ENCODE measurements around the gene HAUS2. TPM values are rescaled to one million over a fixed set of nuclear protein-coding genes. Genes with fewer than 3 reads are reported as not detected.
A peak's percentile ranks its signal among the peaks of the same experiment; 100 is the strongest.
"Not testable (repeated sequence)": the region's sequence is repeated elsewhere in the genome, so short reads cannot be mapped to it uniquely, and the experiment has no call there.

Gene HAUS2
- total RNA-seq, 2 donors from 2014 or later: 18.5 to 22.2 TPM

DNA sequence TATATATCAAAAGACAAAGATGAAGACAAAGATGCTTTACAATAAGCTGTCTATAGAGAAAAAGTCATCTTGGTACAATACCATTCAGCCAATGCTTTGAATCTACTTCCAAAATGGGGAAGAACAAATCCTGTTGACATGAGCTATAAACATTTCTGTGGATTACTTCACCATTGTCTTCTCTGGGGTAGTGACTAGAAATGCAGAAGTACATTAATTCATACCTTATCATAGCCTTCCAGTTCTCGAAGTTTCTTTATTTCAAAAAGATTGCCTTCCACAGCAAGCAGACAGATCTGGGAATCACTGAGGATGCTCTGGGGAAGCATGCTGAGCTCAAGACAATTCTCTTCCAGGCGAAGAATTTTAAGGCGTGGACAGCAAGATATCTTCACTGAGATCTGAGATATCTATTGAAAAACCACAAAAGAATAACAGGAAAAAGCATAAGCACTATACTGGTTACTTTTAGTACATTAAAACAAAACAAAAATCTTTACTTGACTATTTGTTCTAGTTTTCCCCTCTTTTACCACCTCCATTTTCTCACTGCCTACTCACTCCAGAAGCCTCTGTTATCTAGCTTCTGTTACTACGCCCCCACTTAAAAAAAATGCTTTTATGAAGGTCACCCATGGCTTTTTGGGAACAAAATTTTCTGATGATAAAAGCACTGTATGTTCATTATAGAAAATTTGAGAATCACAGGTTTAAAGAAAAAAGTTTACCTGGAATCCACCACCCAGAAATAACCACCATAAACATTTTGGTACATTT, 3.6 kb upstream of the HAUS2 start:
- no peaks in the 10 kb centered on the region for H3K9me3 ChIP-seq (ENCODE audit: control insufficient read depth, low read length, poor library complexity, severe bottlenecking)
- no peak for DNase-seq
- Mint-ChIP-seq H3K4me3 (no peak overlapping the region), H3K36me3 (ENCODE audit: low read depth) (peaks cover 9% of the 10 kb centered on the region), H3K4me1 (peaks cover 39% of the 10 kb centered on the region), H3K27ac (peak overlapping the region; percentile 99), H3K27me3 (no peaks in the 10 kb centered on the region)
- no peak for ATAC-seq

- H3K36me3 Mint-ChIP-seq (ENCODE audit: low read depth): peaks cover 7% of the 10 kb centered on the region
- peaks cover 37% of the 10 kb centered on the region for H3K4me1 Mint-ChIP-seq
- peak overlapping the region; percentile 98 for H3K4me3 Mint-ChIP-seq
- peak in 1 of 3 donors; percentile 4 for DNase-seq
- H3K27ac Mint-ChIP-seq: peak overlapping the region; percentile 99
- ATAC-seq: no peak
- H3K27me3 Mint-ChIP-seq: no peaks in the 10 kb centered on the region
- no peaks in the 10 kb centered on the region for H3K9me3 ChIP-seq (ENCODE audit: control insufficient read depth, low read length, poor library complexity, severe bottlenecking)
These were observed 755 bp upstream of the HAUS2 start for GRCh38 chr15:42547918-42548248.

GRCh38 chr15:42549032-42549491, 424 bp downstream of the HAUS2 start:
- Mint-ChIP-seq H3K4me1 (peaks cover 42% of the 10 kb centered on the region), H3K27me3 (no peaks in the 10 kb centered on the region)
- no peak for DNase-seq

GRCh38 chr15:42549741-42550392, 1.2 kb downstream of the HAUS2 start:
- H3K36me3 Mint-ChIP-seq (ENCODE audit: low read depth): peaks cover 8% of the 10 kb centered on the region
- H3K27me3 Mint-ChIP-seq: no peaks in the 10 kb centered on the region
- H3K9me3 ChIP-seq (ENCODE audit: control insufficient read depth, low read length, poor library complexity, severe bottlenecking): no peaks in the 10 kb centered on the region
- ATAC-seq: no peak
- no peak for DNase-seq
- H3K4me1 Mint-ChIP-seq: peaks cover 42% of the 10 kb centered on the region
- peak overlapping the region; percentile 99 for H3K27ac Mint-ChIP-seq
- peak overlapping the region; percentile 98 for H3K4me3 Mint-ChIP-seq

More at GRCh38 chr15:42549032-42549491, 424 bp downstream of the HAUS2 start:
- peak; percentile 66 for ATAC-seq
- Mint-ChIP-seq H3K36me3 (ENCODE audit: low read depth) (peaks cover 8% of the 10 kb centered on the region), H3K4me3 (peak overlapping the region; percentile 98), H3K27ac (peak overlapping the region; percentile 99)
- H3K9me3 ChIP-seq (ENCODE audit: control insufficient read depth, low read length, poor library complexity, severe bottlenecking): no peaks in the 10 kb centered on the region

DNA sequence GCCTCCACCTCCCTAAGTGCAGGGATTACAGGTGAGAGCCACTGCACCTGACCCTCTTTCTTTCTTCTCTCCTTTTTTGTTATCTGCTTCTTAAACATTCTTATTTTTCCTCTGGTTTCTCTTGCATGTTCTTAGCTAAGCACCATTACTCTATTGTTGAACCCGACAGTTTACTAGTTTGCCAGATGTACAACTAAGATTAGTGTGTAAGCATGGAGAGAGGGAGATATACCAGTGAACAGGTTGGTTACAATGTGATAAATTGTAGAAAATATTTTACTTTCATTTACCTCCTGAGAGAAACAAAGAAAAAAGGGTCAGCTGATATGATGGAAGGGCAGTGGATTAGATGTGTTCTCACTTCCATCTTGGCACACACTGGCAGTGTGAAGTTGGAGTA, 4.9 kb downstream of the HAUS2 start:
- no peaks in the 10 kb centered on the region for H3K9me3 ChIP-seq (ENCODE audit: control insufficient read depth, low read length, poor library complexity, severe bottlenecking)
- H3K4me1 Mint-ChIP-seq: peaks cover 19% of the 10 kb centered on the region
- H3K27me3 Mint-ChIP-seq: no peaks in the 10 kb centered on the region
- H3K4me3 Mint-ChIP-seq: peak overlapping the region; percentile 41
- ATAC-seq (no peak), DNase-seq (no peak)
- H3K36me3 Mint-ChIP-seq (ENCODE audit: low read depth): peaks cover 5% of the 10 kb centered on the region
- H3K27ac Mint-ChIP-seq: peak overlapping the region; percentile 54

GRCh38 chr15:42556550-42557207, 8.0 kb downstream of the HAUS2 start:
- H3K27ac Mint-ChIP-seq; ATAC-seq; H3K4me3 Mint-ChIP-seq; H3K36me3 Mint-ChIP-seq (ENCODE audit: low read depth); H3K9me3 ChIP-seq (ENCODE audit: control insufficient read depth, low read length, poor library complexity, severe bottlenecking); DNase-seq; H3K27me3 Mint-ChIP-seq: not testable (repeated sequence)
- peaks cover 11% of the 10 kb centered on the region for H3K4me1 Mint-ChIP-seq

- no peak overlapping the region for H3K27ac Mint-ChIP-seq
- no peaks in the 10 kb centered on the region for H3K36me3 Mint-ChIP-seq (ENCODE audit: low read depth)
- no peaks in the 10 kb centered on the region for H3K27me3 Mint-ChIP-seq
- H3K9me3 ChIP-seq (ENCODE audit: control insufficient read depth, low read length, poor library complexity, severe bottlenecking): no peaks in the 10 kb centered on the region
- H3K4me1 Mint-ChIP-seq: peaks cover 9% of the 10 kb centered on the region
- DNase-seq (no peak), ATAC-seq (no peak)
- H3K4me3 Mint-ChIP-seq: no peak overlapping the region
These were observed 10.1 kb downstream of the HAUS2 start for GRCh38 chr15:42558739-42559138.

GRCh38 chr15:42575188-42576039, 26.8 kb downstream of the HAUS2 start, which contains the start of gene STARD9:
TSS of gene STARD9 (plus strand) at chr15:42575606. CDS start at chr15:42575716, 110 bp downstream.
- H3K4me3 Mint-ChIP-seq: peak within 1 kb of the TSS; percentile 92
- H3K27ac Mint-ChIP-seq: peak within 1 kb of the TSS; percentile 68
- peak; percentile 82 to 92 (median 90) for DNase-seq
- peaks cover 10% of the 10 kb centered on the region for H3K27me3 Mint-ChIP-seq
- H3K36me3 Mint-ChIP-seq (ENCODE audit: low read depth): peaks cover 3% of the 10 kb centered on the region
- ATAC-seq: peak; percentile 94
- peaks cover 11% of the 10 kb centered on the region for H3K4me1 Mint-ChIP-seq
- H3K9me3 ChIP-seq (ENCODE audit: control insufficient read depth, low read length, poor library complexity, severe bottlenecking): no peaks in the 10 kb centered on the region

DNA sequence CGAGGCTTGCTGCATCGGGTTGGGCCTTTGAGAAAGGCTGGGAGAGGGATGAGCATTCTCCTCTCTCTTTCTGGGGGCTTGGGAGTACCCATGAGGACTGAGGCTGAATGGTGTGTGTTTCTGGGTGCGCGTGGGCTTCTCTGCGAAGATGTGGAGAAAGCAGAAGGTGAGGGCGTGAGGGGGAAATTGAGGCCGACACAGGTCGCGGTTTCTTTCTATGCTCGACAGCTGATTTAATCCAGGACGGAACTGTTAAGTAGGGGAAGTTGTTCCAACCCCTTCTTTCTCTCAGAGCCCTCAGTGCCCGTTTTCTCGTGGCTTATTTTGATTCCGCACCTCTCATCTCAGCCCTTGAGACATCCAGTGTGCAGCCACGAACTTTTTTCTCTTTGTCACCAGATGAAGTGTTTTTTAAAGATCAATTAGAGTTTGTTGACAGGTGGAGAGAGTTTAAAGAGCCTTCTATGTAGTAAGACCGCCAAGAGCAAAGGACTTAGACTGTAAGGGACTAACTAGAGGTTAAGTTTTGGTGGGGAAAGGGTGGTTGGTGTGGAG, 27.5 kb downstream of the HAUS2 start:
- H3K27ac Mint-ChIP-seq: peak overlapping the region; percentile 37
- ATAC-seq (no peak), DNase-seq (no peak)
- H3K27me3 Mint-ChIP-seq: peaks cover 10% of the 10 kb centered on the region
- peaks cover 17% of the 10 kb centered on the region for H3K4me1 Mint-ChIP-seq
- H3K4me3 Mint-ChIP-seq: peak overlapping the region; percentile 92
- peaks cover 3% of the 10 kb centered on the region for H3K36me3 Mint-ChIP-seq (ENCODE audit: low read depth)
- H3K9me3 ChIP-seq (ENCODE audit: control insufficient read depth, low read length, poor library complexity, severe bottlenecking): no peaks in the 10 kb centered on the region

GRCh38 chr15:42576776-42577175, 28.1 kb downstream of the HAUS2 start:
- H3K4me1 Mint-ChIP-seq: peaks cover 22% of the 10 kb centered on the region
- no peak for ATAC-seq
- peaks cover 10% of the 10 kb centered on the region for H3K27me3 Mint-ChIP-seq

DNA sequence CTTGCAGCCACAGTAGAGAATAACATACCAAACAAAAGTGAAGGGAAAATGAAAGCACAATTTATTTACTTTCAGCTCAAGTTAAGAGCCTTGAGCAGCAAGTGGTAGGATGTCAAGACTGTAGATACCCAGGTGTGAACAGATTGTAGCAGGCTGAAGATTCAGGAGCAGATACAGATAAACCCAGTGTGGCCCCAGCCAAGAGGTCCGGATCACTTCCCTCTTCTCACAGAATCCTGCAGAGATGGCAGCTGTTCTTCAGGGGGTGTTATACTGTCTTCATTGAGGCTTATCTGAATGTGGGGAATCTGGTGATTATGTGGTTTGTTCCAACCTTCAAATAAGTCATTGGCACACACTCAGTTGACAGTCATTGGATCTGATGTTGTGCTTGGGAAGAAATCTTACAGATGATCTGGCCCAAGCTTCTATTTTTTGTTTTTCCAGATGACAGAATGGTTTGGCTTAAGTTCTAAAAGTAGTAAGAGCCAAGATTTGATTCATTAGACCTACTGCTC, 28.9 kb downstream of the HAUS2 start:
- no peak overlapping the region for H3K4me3 Mint-ChIP-seq
- H3K27me3 Mint-ChIP-seq: peaks cover 10% of the 10 kb centered on the region
- DNase-seq (no peak), ATAC-seq (no peak)
- H3K9me3 ChIP-seq (ENCODE audit: control insufficient read depth, low read length, poor library complexity, severe bottlenecking): no peaks in the 10 kb centered on the region
- peaks cover 24% of the 10 kb centered on the region for H3K4me1 Mint-ChIP-seq
- no peak overlapping the region for H3K27ac Mint-ChIP-seq
- peaks cover 3% of the 10 kb centered on the region for H3K36me3 Mint-ChIP-seq (ENCODE audit: low read depth)

More at GRCh38 chr15:42576776-42577175, 28.1 kb downstream of the HAUS2 start:
- no peaks in the 10 kb centered on the region for H3K9me3 ChIP-seq (ENCODE audit: control insufficient read depth, low read length, poor library complexity, severe bottlenecking)
- DNase-seq: no peak
- Mint-ChIP-seq H3K4me3 (peak overlapping the region; percentile 92), H3K27ac (peak overlapping the region; percentile 37), H3K36me3 (ENCODE audit: low read depth) (peaks cover 3% of the 10 kb centered on the region)

DNA sequence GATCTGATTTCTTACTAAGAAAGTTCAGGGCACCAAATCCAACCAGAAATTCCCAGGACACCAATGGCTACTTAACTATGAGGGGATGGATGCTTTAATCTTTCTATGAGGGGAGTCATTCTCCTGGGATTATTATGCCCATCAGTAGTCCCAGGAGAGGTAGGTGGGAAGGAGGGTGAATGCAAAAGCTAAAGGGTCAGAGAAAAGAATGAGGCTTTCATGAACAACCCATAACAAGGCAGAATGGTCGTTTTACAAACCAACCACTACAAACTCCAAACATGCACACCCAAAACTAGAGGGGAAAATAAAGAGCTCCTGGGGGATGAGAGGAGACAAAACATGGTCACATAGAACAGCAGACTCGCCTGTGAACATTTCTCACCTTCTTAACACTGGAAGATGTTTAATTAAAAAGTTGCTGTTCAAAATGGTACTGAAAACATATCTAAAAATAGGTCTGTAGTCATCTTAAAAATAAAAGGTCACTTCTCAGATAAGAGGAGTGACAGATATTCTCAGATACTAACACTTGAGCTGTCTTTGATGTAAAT, 30.4 kb downstream of the HAUS2 start:
- H3K27me3 Mint-ChIP-seq: peaks cover 10% of the 10 kb centered on the region

More for the DNA sequence above, 30.4 kb downstream of the HAUS2 start:
- no peak overlapping the region for H3K27ac Mint-ChIP-seq
- ATAC-seq: no peak
- DNase-seq: no peak
- no peaks in the 10 kb centered on the region for H3K9me3 ChIP-seq (ENCODE audit: control insufficient read depth, low read length, poor library complexity, severe bottlenecking)
- H3K4me3 Mint-ChIP-seq: no peak overlapping the region
- H3K4me1 Mint-ChIP-seq: peaks cover 22% of the 10 kb centered on the region
- peaks cover 3% of the 10 kb centered on the region for H3K36me3 Mint-ChIP-seq (ENCODE audit: low read depth)

Data from T-helper 17 cell (primary cell).